ENCODE data around the gene TOX3.

TOX3 gene

GRCh38 chr16:52451971-52452421 is 94.9 kb downstream of the TOX3 start:
- no peak for TF ChIP-seq CTCF (IDR thresholded peaks at IDR 0.05; ENCODE audit: insufficient read depth, low read length, missing control alignments)
- ChIA-PET POLR2A (no interaction called here), CTCF (no interaction called here)
- H3K4me3 ChIP-seq (ENCODE audit: low read depth, low read length): no peak overlapping the region
- DNase-seq (ENCODE audit: low read depth, low spot score): no peak

DNA sequence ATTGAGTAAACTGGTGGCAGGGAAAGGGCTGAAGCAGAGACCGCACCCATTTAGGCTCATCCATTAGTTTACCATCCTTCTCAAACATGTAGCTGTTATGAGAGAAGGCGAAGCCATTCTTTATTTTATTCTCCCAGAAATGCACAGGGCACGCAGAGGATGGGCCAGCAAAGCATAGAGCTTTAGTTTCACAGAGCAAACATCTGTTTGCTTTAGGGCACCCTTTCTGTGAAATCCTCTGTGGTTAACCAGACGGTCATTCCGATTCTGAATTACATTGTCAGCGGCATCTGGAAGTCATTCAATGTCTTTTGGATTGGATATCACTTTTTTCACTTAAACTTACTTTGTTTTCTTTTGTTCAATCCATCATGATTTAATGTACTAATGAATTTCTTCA is 96.0 kb downstream of the TOX3 start:
- TF ChIP-seq CTCF (IDR thresholded peaks at IDR 0.05; ENCODE audit: insufficient read depth, low read length, missing control alignments): no peak
- H3K4me3 ChIP-seq (ENCODE audit: low read depth, low read length): no peak overlapping the region
- ChIA-PET CTCF (no interaction called here), POLR2A (no interaction called here)
- DNase-seq (ENCODE audit: low read depth, low spot score): no peak

DNA sequence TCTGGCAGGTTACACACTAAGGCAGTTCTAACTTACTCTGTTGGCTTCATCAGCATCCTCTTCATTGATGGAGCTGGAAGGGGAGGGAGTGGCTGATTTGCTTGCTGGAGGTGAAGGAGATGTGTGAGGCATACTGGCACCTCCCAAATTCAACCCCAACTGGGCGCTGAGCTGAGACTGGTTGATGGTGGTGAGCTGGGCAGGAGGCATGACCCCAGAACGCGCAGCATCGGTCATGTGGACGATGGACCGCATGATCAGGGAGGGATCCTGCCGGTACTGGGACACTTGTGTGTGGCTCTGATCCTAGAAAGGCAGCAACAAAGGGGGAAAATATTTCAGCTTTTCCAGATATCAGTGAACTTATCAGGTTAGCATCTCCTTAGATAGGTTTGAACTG is 96.7 kb downstream of the TOX3 start:
- CTCF ChIA-PET: no interaction called here
- DNase-seq (ENCODE audit: low read depth, low spot score): no peak
- H3K4me3 ChIP-seq (ENCODE audit: low read depth, low read length): no peak overlapping the region
- POLR2A ChIA-PET: no interaction called here
- no peak for TF ChIP-seq CTCF (IDR thresholded peaks at IDR 0.05; ENCODE audit: insufficient read depth, low read length, missing control alignments)

DNA sequence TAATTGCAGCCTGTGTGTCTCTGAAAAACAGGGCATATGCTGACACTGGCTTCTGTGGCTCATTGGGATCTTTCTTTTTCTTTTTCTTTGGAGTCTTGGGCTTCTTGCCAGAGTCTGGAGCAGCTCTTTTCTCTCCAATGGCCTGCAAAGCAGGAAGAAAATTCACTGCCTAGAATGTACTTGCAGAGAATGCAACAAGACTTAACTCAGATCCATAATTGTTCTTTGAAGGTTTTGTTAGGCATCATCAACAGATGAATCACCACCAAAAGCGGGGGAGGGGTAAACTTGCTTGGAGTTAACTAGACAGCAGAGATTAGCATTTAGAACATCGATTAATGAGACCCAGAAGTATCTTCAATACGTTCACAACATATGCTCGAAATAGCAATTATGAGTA is 100.9 kb downstream of the TOX3 start:
- CTCF ChIA-PET: no interaction called here
- no peak for TF ChIP-seq CTCF (IDR thresholded peaks at IDR 0.05; ENCODE audit: insufficient read depth, low read length, missing control alignments)
- no peak overlapping the region for H3K4me3 ChIP-seq (ENCODE audit: low read depth, low read length)
- POLR2A ChIA-PET: no interaction called here
- DNase-seq (ENCODE audit: low read depth, low spot score): no peak

- ChIA-PET POLR2A (no interaction called here), CTCF (no interaction called here)
- TF ChIP-seq CTCF (IDR thresholded peaks at IDR 0.05; ENCODE audit: insufficient read depth, low read length, missing control alignments): no peak
- no peak overlapping the region for H3K4me3 ChIP-seq (ENCODE audit: low read depth, low read length)
- DNase-seq (ENCODE audit: low read depth, low spot score): no peak
Measured at GRCh38 chr16:52441886-52442285, 105.1 kb downstream of the TOX3 start.

GRCh38 chr16:52440248-52440647 is 106.7 kb downstream of the TOX3 start:
- DNase-seq (ENCODE audit: low read depth, low spot score): no peak
- H3K4me3 ChIP-seq (ENCODE audit: low read depth, low read length): no peak overlapping the region
- no peak for TF ChIP-seq CTCF (IDR thresholded peaks at IDR 0.05; ENCODE audit: insufficient read depth, low read length, missing control alignments)
- ChIA-PET CTCF (no interaction called here), POLR2A (no interaction called here)
